ENCODE measurements around the gene MEG3. TPM values are rescaled to one million over a fixed set of nuclear protein-coding genes. Genes with fewer than 3 reads are reported as not detected.
A peak's percentile ranks its signal among the peaks of the same experiment; 100 is the strongest.

The MEG3 gene
- total RNA-seq, 1 donor from 2014 or later: 24.7 TPM

GRCh38 chr14:100896369-100897060 lies 70.6 kb downstream of the MEG3 start:
- intact Hi-C loops (cut with DNase I): no loop called here
- ATAC-seq (ENCODE audit: poor library complexity): no peak
- DNase-seq: peak; percentile 30

- intact Hi-C loops (cut with DNase I): no loop called here
- ATAC-seq (ENCODE audit: poor library complexity): no peak
- DNase-seq: peak; percentile 16
Measured at GRCh38 chr14:100898465-100898864, 72.5 kb downstream of the MEG3 start.

DNA sequence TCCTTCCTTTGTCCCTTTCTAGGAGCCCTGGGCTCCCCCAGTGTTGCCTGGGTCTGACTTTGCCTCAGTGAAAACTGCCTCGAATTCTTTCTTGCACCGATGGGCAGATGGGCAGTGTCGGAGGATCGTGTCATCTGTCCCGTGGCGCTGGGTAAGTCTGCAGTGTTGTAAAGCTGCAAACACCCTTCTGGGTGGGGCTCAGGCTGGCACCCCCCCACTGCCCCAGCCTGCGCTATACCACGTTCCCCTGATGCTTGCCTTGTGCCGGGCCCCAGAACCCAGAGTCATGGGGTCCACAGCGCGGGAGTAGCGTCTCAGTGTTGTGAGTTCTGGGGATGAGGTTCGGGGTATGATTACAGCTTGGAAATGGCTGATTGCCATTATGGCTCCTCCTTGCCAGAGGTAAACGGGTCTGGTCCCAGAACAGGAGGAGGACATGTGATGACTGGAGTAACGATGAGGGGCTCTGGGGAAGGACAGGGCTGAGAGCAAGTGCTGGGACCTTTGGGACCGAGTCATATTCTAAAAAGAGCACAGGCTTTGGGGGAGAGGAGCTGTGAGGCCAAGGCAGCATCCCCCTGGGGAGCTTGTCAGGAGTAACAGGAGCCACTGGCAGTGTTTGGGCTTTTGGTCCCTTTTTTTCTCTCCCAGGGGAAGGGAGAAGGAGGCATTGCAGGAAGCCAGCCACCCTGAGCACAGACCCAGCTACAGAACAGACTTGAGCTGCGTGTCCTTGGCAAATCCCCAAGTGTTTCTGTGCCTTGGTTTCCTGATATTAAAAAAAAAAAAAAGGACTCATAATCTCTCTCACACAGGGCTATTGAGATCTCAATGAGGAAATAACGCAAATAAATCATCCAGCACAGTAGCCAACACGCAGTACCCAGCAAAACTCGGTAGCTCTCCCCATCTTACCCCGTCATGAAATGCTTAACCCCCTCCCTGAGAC lies 73.3 kb downstream of the MEG3 start:
- ATAC-seq (ENCODE audit: poor library complexity) (peak; percentile 74), DNase-seq (peak; percentile 61)
- intact Hi-C loops (cut with DNase I): no loop called here

GRCh38 chr14:100899884-100900771 lies 74.2 kb downstream of the MEG3 start:
- intact Hi-C loops (cut with DNase I): no loop called here
- ATAC-seq (ENCODE audit: poor library complexity) (peak; percentile 76), DNase-seq (peak; percentile 39)

GRCh38 chr14:100900837-100901390 lies 75.0 kb downstream of the MEG3 start:
- intact Hi-C loops (cut with DNase I): no loop called here
- ATAC-seq (ENCODE audit: poor library complexity) (no peak), DNase-seq (peak; percentile 45)

DNA sequence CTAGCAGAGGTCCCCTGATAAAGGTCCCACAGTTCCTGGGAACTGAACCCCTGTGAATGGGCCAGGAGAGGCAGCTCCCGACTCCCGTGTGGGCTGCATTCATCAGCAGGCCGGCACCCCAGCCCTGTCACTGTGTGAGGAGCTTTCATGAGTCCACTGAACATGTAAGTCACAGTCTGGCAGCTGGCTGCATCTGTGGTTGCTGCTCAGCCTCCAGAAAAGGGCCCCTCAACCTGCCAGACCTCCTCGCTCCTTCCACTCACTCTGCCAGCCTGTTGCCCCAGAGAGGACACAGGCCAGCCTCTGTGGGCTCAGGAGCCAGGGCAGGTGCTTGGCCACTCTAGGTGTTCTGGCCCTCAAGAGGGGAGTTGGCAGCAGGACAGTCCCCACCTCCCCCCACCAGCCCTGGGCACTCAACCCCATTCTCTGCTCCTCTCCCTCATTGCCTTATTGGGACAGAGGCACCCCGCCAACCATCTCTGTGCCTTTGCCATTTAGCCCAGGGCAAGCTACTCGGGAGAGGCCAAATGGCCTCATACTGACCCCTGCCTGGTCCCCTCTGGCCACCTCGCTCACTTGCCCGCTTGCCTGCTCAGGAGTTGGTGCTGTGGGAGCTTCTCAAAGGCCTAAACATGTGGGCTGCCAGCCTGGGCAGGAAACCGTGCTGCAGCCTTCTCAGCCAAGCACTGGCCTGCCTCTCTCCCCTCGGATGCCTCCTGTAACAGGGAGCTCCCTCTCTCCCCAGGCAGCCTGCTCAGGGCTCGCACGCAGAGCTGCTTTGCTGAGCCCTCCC lies 75.7 kb downstream of the MEG3 start:
- peak; percentile 32 for DNase-seq
- intact Hi-C loops (cut with DNase I): no loop called here

GRCh38 chr14:100902295-100903133 lies 76.6 kb downstream of the MEG3 start:
- peak; percentile 22 for DNase-seq
- intact Hi-C loops (cut with DNase I): no loop called here
- ATAC-seq (ENCODE audit: poor library complexity): no peak

More for the DNA sequence above, 75.7 kb downstream of the MEG3 start:
- ATAC-seq (ENCODE audit: poor library complexity): no peak

GRCh38 chr14:100903134-100903468 lies 77.2 kb downstream of the MEG3 start:
- no peak for ATAC-seq (ENCODE audit: poor library complexity)
- DNase-seq: no peak
- intact Hi-C loops (cut with DNase I): no loop called here

DNA sequence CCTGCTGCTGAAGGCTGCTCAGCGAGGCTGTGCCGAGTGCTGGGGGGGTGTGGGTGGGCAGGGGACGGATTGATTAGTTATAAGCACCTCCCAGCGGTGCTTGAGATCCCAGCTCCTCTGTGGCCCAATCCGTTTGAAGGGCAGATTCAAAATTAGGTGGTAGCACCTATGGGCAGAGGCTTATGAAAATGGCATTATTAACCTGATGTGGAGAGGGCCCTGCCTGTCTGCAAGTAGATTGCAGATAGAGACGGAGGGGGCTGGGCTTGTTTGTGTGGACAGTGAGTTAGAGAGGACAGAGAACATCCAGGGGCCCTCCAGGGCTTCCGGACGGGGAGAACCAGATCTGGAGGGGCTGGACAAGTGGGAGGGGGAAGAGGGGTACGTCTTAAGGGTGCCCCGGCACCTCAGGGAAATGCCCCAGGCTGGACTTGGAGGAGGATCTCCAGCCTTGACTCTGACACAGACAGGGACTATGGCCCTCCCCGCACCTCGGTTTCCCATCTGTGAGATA lies 77.8 kb downstream of the MEG3 start, which contains the start of gene RTL1:
Gene RTL1 (minus strand): TSS at position 51 of the 514 bp plus-strand sequence. CDS start 18,934 bp downstream, outside the sequence.
- DNase-seq (peak; percentile 32), ATAC-seq (ENCODE audit: poor library complexity) (no peak)
- intact Hi-C loops (cut with DNase I): no loop called here

GRCh38 chr14:100904307-100905087 lies 78.6 kb downstream of the MEG3 start:
- no peak for ATAC-seq (ENCODE audit: poor library complexity)
- intact Hi-C loops (cut with DNase I): no loop called here
- peak; percentile 34 for DNase-seq

GRCh38 chr14:100905166-100905565 lies 79.2 kb downstream of the MEG3 start:
- ATAC-seq (ENCODE audit: poor library complexity) (no peak), DNase-seq (no peak)
- intact Hi-C loops (cut with DNase I): no loop called here

- no peak for ATAC-seq (ENCODE audit: poor library complexity)
- DNase-seq: peak; percentile 29
- intact Hi-C loops (cut with DNase I): no loop called here
Measured at GRCh38 chr14:100906420-100906819, 80.5 kb downstream of the MEG3 start.

DNA sequence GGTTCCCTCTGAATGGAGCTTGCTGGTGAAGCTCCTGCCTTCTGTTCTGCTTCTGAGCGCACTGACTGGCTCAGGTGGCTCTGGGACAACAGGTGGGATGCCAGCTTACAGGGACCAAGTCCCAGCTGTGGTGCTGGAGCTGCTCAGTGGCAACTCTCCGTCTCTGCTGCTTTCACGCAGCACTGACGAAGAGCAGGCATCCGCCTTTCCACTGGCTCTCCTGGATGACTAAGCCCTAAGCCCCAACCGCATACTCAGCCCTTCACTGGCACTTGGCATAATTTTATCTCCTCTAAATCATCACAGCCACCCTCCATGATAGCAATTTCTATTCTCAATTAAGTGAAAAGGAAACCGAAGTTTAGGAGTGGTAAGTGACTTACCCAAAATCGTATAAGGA lies 81.3 kb downstream of the MEG3 start:
- intact Hi-C loops (cut with DNase I): no loop called here
- DNase-seq (no peak), ATAC-seq (ENCODE audit: poor library complexity) (no peak)

DNA sequence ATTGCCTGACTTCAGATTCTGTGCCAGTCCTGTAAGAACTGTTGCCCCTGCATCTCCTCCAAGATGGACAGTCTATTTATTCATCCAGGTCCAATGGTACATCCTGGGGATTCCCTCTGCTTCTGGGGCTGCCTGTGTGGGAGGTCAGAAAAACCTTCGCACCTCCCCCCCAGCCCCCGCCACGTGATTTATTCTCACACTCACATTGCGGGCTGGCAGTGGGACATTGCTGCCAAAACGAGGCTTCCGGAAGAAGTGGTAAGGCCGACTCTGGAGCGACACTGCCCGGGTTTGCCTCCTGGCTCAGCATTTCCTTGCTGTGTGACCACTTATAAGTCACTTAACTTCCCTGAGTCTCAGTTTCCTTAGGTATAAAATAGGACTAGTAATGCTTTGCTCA lies 83.5 kb downstream of the MEG3 start:
- DNase-seq (no peak), ATAC-seq (ENCODE audit: poor library complexity) (no peak)
- intact Hi-C loops (cut with DNase I): no loop called here
